NOMO-1 treated with DMSO at 0.1 percent for 48 hours (cell line): ENCODE results near the gene NKTR.
"Not testable (repeated sequence)": the region's sequence is repeated elsewhere in the genome, so short reads cannot be mapped to it uniquely, and the experiment has no call there.

Source experiments
- DNase-seq: peaks from one replicate; lab custom pipeline; 2025; ENCODE audit not compliant: unreplicated experiment; lab: John Stamatoyannopoulos, UW

The NKTR gene

DNA sequence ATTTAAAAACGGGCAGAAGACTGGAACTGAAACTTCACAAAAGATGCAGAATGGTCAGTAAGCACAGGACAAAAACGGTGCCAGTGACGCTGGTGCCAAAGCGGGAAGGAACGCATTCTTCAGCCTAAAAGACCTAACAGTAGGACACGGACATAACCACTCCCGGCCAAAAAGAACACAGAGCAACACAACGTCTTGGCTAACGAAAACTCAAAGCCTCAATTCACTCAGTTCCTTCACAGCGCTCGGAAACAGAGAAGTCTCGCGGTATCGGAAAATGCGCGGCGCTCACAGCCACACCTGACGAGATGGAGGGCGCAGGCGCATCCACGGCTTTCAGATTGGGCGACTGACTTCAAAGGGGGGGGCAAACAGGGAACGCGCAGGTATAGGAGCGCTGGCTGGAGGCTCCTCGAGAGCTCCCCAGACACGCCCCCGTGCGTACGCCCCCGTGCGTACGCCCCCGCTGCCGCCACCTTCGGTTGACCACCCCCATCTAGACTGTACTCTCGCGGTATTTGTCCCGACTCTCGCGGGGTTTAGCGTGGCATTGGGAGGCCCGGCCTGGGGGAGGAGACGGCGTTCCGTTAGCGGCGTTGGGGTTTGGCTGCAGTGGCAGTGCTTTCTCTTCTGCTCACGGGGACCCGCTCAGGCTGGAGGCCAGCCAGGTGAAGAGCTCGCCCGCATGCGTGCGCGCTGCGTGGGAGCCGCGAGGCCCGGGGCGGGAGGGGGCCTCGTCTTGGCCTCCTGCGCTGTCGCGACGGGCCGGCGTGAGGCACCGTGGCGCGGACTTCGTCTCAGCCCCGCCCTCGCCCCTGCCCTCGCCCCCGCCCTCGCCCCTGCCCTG lies at the start of gene NKTR:
TSS of gene NKTR (plus strand) at position 576 of the 847 bp plus-strand sequence. CDS start 321 bp downstream, outside the sequence.
- DNase-seq = peak; percentile 98

- no peak for DNase-seq
Measured at GRCh38 chr3:42552830-42553229, 47.7 kb upstream of the NKTR start.

- no peak for DNase-seq
Measured at GRCh38 chr3:42556089-42556632, 44.3 kb upstream of the NKTR start.

DNA sequence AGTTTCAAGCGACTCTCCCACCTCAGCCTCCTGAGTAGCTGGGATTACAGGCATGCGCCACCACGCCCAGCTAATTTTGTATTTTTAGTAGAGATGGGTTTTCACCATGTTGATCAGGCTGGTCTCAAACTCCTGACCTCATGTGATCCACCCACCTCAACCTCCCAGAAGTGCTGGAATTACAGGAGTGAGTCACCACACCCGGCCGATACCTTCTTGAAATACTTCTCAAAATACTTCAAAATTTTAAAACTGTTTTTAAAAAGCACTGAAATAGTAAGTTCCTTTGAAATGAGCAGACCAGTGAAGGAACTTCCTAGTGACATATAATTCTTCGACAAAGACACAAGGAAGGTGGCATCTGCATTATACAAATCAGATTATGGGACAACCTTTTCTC lies 43.7 kb upstream of the NKTR start:
- DNase-seq = not testable (repeated sequence)

- DNase-seq = no peak
Measured at GRCh38 chr3:42557854-42558253, 42.6 kb upstream of the NKTR start.

GRCh38 chr3:42562047-42562907 lies 38.2 kb upstream of the NKTR start:
- no peak for DNase-seq

DNA sequence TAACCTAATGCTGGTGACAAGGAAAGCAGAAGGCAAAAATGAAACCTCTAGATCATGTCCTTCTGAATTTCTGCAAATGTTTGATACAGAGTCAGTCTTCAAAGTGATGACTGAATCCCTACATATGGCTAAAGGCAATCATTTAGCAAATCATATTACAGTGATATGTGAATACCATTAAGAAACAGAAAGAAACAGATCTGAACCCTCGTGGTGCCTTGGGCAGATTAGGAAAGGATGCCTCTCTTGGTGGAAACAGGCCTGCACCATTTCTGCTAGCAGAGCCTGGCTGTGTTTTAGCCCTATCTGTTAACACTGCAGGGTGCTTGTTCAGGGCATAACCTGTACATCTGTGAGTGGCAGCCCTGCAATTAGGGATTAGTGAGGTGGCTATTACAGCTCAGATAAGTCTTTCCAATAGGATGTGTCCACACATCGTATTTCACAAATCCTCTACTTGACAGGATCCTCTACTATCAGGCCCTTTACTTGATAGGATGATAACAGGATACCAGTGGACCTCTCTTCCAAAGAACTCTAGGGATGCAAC lies 30.8 kb upstream of the NKTR start:
- DNase-seq = no peak

DNA sequence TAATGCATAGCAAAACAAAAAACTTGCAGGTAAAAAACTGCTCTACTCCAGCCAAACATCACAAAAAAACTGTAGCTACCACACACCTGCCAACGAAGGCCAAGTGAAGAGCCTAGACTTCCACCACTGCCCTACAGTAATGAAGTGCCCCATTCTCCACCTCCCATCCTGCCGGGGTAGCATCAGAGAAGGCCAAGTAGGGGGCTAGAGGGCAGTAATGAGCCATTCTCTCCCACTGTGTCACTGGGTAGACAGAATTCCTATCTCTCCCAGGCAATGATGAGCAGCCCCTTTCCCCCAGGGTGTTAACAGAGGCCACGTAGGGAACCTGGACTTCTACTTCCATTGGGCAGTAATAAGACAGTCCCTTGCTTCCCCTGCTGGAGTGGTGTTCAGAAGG lies 28.2 kb upstream of the NKTR start:
- peak; percentile 4 for DNase-seq

GRCh38 chr3:42575137-42575741 lies 25.2 kb upstream of the NKTR start:
- no peak for DNase-seq

DNA sequence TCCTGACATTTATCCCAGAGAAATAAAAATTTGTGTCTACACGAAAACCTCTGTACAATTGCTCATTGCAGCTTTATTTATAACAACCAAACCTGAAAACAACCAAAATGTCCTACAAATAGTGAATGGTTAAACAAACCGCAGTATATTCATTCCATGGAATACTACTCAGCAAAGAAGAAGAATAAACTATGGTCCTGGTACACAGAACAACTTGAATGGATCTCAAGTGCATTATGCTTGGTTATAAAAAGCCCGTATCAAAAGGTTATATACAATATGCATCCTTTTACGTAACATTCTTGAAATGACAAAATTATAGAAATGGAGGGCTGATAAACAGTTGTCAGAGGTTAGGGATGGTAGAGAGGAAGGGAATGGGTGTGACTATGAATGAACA lies 22.4 kb upstream of the NKTR start:
- no peak for DNase-seq

DNA sequence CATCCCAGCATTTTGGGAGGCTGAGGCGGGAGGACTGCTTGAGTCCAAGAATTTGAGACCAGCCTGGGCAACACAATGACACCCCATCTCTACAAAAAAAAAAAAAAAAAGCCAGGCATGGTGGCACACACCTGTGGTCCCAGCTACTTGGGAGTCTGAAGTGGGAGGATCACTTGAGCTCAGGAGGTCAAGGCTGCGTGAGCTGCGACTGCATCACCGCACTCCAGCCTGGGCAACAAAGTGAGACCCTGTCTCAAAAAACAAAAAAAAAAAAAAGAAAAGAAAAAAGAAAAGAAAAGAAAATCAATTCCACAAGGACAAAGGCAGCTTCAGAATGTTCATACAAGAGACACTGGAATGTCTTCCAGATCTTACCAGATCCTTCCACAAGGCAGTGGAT lies 21.1 kb upstream of the NKTR start:
- DNase-seq = not testable (repeated sequence)

DNA sequence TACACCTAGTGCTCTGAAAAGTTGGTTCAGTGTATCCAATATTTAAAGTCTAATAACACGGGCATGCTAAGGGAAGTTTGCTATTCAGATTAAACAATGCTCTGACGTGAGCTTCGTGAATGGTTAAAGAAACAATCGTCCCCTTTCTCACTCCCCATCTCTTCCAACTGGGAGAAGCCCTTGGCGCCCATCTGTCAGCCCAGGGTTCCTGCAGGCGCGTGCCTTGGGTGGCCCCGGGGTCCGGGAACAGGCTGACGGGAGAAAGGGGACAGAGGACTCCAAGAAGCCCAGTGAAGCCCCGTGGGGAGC lies 19.1 kb upstream of the NKTR start:
- no peak for DNase-seq

DNA sequence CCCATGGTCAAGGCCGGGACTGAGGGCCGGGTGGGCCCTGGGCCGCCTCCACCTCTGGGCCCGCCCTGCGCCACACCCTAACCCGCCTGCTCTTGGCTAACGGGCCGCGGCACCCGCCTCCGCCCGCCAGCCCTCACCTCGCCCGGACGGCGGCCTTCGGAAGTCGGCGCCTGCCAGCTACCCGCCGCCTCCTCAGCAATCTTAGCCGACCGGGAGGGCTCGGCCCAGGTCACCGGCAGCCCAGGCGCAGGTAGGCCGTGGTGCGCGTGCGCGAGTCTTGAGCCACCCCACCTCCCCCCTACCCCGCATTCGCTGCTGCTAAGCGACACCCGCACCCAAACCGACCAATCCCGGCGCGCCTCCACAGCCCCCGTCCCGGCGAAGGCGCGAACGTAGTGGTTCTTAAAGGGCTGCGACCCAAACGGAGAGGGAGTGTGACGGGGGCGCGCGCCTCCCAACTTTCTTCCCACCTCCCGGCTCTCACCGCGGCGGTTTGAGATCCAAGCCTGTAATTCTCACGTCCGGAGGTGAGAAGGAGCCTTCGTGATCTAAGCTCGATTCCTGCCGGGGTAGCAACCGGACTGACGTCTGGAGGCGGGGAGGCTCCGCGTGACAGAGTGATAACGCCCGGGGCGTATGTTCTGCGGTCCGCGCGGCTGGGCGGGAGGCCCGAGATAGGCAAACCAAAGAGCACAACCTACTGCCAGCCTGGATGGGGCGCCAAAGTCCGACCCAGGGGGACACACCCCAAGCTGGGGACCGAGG lies 18.6 kb upstream of the NKTR start, which contains the start of gene SEC22C:
TSS of gene SEC22C (minus strand) at position 259 of the 765 bp plus-strand sequence. CDS start 12,921 bp downstream, outside the sequence.
- DNase-seq = peak; percentile 85

DNA sequence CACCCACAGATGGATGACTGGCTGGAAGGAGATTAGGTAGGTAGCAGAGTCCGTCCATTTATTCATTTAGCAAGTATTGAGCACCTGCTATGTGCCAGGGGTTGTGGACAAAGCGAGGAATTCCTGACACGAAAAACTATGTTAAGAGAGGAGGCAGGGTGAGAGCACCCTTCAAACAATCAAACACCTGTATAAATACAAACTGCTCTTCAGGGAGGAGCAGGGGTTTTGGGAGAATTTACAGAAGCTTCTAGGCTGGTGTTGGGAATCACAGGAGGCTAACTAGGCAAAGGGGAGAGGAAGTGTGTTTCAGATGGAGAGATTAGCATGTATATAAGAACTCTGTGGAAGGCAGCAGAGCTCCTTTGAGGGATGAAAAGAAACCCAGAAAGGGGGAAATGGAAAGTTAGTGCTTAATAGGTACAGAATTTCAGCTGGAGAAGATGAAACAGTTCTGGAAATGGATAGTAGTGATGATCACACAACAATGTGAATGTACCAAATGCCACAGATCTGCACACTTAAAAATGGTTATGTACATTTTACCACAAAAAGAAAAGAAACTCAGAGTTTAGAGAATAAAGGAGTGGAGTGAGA lies 17.9 kb upstream of the NKTR start:
- DNase-seq = no peak

DNA sequence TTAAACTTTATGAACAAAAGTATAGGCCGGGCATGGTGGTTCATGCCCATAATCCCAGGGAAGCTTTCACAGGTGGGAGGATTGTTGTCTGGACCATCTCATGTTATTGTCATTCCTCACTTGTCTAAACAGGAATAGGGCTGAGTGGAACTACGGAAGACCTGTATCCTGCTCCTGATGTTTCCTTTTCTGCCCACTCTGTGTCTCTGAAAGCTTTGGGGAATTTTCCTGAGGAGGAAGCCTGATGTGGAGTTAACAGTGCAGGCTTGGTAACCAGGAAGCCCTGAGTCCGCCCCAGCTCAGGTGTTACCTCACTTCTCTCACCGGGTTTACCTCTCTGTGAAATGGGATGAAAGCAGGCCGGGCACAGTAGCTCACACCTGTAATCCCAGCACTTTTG lies 11.9 kb upstream of the NKTR start:
- DNase-seq = no peak

DNA sequence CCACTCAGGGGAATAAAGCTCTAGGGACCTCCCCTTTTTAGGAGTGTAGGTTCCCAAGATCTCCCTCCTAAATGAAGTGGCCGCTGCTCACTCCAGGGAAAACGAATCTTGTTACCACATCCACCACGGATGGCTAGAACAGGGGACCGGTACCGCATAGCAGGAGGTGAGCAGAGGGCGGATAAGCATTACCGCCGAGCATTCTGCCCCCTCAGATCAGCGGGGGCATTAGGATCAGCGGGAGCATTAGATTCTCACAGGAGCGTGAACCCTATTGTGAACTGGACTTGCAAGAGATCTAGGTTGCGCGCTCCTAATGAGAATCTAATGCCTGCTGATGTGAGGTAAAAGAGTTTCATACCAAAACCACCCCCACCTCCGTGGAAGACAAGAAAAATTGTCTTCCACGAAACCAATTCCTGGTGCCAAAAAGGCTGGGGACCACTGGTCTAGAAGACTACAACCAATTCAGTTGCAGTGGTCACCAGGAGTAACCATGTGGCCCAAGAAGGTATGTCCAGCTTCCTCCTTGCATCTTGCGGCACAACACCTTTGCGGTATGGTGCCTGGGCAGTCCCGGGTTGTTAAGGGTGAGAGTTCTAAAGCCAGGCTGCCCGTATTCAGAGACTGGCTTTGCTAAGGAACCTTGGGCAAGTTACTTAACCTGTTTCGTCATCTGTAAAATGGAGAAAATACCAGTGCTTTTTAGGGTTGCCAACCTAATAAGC lies 10.9 kb upstream of the NKTR start:
- DNase-seq = peak; percentile 26

- DNase-seq = no peak
Measured at GRCh38 chr3:42590989-42591756, 9.3 kb upstream of the NKTR start.

- no peak for DNase-seq
Measured at GRCh38 chr3:42591811-42592210, 8.7 kb upstream of the NKTR start.

DNA sequence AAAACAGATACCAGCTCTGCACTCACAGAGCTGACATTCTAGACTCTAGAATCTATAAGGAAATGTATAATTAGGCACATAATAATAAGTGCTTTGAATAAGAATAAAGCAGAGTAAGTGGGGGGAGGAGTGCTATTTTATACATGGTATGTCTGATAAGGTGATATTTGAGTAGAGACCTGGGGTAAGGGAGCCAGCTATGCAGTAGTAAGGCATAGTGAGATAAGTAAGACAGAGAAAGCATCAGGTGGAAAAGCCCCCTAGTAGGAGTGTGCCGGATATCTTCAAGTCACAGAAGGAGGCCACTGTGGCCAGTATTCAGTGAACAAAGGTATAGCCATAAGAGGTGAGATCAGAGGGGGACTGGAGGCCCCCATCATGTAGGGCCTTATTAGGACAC lies 6.9 kb upstream of the NKTR start:
- no peak for DNase-seq
